ENCODE measurements around the gene ANKRD31. TPM values are rescaled to one million over a fixed set of nuclear protein-coding genes. Genes with fewer than 3 reads are reported as not detected.

The ANKRD31 gene
- total and polyA plus RNA-seq, 12 donors, result under 0.01 to 0.18 (median 0.11) TPM; not detected in 3

- Histone ChIP-seq H3K4me1 (peaks cover 0 to 6% (median 4%) of the 10 kb centered on the region in 9 donors), H3K27me3 (no peaks in the 10 kb centered on the region), H3K4me3 (no peak overlapping the region), H3K27ac (no peak overlapping the region), H3K36me3 (no peaks in the 10 kb centered on the region), H3K9me3 (no peaks in the 10 kb centered on the region)
- ATAC-seq, result no peak
- intact Hi-C loops (cut with DNase I), result loop anchor here in 1 of 10 donors (10.0 kb wide), 1 partner anchor 83 kb away; no protein-coding TSS in a partner anchor
- 74 to 86% methylated on average over 2 of the region's 2 CpGs for WGBS, 2 donors
- no peak for TF ChIP-seq CTCF (IDR thresholded peaks at IDR 0.05)
- no peak for DNase-seq
These were observed 5.4 kb upstream of the ANKRD31 start for GRCh38 chr5:75242067-75242466.

GRCh38 chr5:75239681-75240080 lies 3.0 kb upstream of the ANKRD31 start:
- H3K27me3 ChIP-seq, result no peaks in the 10 kb centered on the region
- DNase-seq (no peak), ATAC-seq (no peak)
- no peak overlapping the region for H3K4me3 ChIP-seq
- H3K27ac ChIP-seq, result no peak overlapping the region
- no peaks in the 10 kb centered on the region for H3K9me3 ChIP-seq
- WGBS, 2 donors, result 88 to 93% methylated on average over 2 of the region's 2 CpGs
- no peaks in the 10 kb centered on the region for H3K36me3 ChIP-seq
- peaks cover 0 to 14% (median 11%) of the 10 kb centered on the region in 9 donors for H3K4me1 ChIP-seq
- no peak for TF ChIP-seq CTCF (IDR thresholded peaks at IDR 0.05)
- intact Hi-C loops (cut with DNase I), result loop anchor here (5.0 to 10.0 kb wide), 8 partner anchors 85 to 1018 kb away; partner anchors contain the start of gene HMGCR (in 4 of the 10)

GRCh38 chr5:75235711-75236110 lies 967 bp downstream of the ANKRD31 start:
- intact Hi-C loops (cut with DNase I), result loop anchor here (2.0 to 10.0 kb wide), 10 partner anchors 99 to 1022 kb away; partner anchors contain the start of gene HMGCR (in 6 of the 10)
- ATAC-seq, result no peak
- Histone ChIP-seq H3K9me3 (no peaks in the 10 kb centered on the region), H3K27ac (no peak overlapping the region), H3K36me3 (no peaks in the 10 kb centered on the region), H3K27me3 (peaks cover 0 to 5% (median 0%) of the 10 kb centered on the region in 7 donors), H3K4me3 (no peak overlapping the region), H3K4me1 (peaks cover 0 to 14% (median 11%) of the 10 kb centered on the region in 9 donors)
- 94 to 96% methylated on average over 4 of the region's 4 CpGs for WGBS, 2 donors
- no peak for TF ChIP-seq CTCF (IDR thresholded peaks at IDR 0.05)
- no peak for DNase-seq

GRCh38 chr5:75234251-75234650 lies 2.4 kb downstream of the ANKRD31 start:
- ATAC-seq, result no peak
- H3K4me3 ChIP-seq, result no peak overlapping the region
- H3K27ac ChIP-seq, result no peak overlapping the region
- no peaks in the 10 kb centered on the region for H3K9me3 ChIP-seq
- intact Hi-C loops (cut with DNase I), result loop anchor here in 8 of 10 donors (5.0 to 10.0 kb wide), 5 partner anchors 101 to 1021 kb away; partner anchors contain the start of gene HMGCR (in 3 of the 8)
- no peak for DNase-seq
- H3K27me3 ChIP-seq, result peaks cover 0 to 5% (median 0%) of the 10 kb centered on the region in 7 donors
- peaks cover 0 to 14% (median 11%) of the 10 kb centered on the region in 9 donors for H3K4me1 ChIP-seq
- H3K36me3 ChIP-seq, result no peaks in the 10 kb centered on the region
- no peak for TF ChIP-seq CTCF (IDR thresholded peaks at IDR 0.05)

Measured in heart right ventricle (tissue), 16 donors.